ENCODE measurements around the gene FOCAD. TPM values are rescaled to one million over a fixed set of nuclear protein-coding genes. Genes with fewer than 3 reads are reported as not detected.

FOCAD gene
- total RNA-seq, 1 donor = 45.6 TPM

DNA sequence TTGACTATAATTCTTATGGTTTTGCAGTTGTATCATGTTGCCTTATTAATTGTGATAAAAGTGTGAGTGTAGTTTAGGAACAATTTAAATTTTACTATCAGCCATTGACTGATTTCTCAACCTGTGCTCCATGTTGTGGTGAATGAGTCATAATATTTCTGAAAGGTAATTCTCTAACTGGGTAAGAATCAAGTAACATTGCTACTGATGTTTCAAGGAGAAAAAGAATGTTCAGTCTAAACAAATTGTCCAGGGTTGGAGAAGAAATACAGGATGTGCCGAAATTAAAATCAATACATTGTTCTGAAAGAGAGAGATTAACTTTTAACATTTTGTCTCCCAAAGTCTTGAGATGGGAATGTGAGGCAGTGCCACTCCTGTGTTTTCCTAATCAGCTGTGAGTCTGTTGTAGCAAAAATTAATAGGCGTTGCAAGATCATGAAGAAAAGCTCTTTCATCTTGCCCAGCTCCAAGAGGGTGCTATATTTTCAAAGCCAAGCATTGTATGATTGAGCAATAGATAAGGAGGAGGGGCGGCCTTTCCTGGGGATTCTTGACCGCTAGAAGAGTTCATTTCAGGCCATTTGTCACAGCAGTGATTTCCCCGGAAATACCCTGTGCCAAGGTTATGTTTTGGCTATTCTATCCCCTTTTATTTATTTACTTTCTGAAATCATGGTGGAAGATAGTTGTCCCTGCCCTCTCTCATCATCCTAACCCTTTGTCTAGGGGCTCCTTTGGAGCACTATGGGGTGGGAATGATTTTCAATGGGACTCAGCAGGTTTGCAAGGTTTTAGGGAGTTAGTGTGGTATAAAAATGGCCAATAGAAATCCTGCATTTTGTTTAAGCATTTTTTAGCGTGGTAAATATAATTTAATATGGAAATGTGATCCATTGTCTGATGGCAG, 151.6 kb downstream of the FOCAD start:
- Histone ChIP-seq H3K79me2 (ENCODE audit: insufficient read depth, low read length) (no peaks in the 10 kb centered on the region), H3K4me3 (ENCODE audit: insufficient read depth, low read length) (no peak overlapping the region), H3K4me1 (ENCODE audit: insufficient read depth, low read length) (peaks cover 10% of the 10 kb centered on the region), H2AFZ (ENCODE audit: low read length) (no peak overlapping the region), H3K27ac (ENCODE audit: low read depth, low read length) (no peak overlapping the region), H3K9me3 (ENCODE audit: low read depth, low read length) (no peaks in the 10 kb centered on the region), H3K4me2 (ENCODE audit: insufficient read depth, low read length) (no peak overlapping the region), H3K36me3 (ENCODE audit: insufficient read depth, low read length) (no peaks in the 10 kb centered on the region), H3K27me3 (ENCODE audit: insufficient read depth, low read length) (no peaks in the 10 kb centered on the region), H4K20me1 (ENCODE audit: insufficient read depth, low read length) (no peaks in the 10 kb centered on the region)
- DNase-seq (ENCODE audit: insufficient read length, low spot score, missing footprints) = no peak
- TF ChIP-seq, protein P1, sequence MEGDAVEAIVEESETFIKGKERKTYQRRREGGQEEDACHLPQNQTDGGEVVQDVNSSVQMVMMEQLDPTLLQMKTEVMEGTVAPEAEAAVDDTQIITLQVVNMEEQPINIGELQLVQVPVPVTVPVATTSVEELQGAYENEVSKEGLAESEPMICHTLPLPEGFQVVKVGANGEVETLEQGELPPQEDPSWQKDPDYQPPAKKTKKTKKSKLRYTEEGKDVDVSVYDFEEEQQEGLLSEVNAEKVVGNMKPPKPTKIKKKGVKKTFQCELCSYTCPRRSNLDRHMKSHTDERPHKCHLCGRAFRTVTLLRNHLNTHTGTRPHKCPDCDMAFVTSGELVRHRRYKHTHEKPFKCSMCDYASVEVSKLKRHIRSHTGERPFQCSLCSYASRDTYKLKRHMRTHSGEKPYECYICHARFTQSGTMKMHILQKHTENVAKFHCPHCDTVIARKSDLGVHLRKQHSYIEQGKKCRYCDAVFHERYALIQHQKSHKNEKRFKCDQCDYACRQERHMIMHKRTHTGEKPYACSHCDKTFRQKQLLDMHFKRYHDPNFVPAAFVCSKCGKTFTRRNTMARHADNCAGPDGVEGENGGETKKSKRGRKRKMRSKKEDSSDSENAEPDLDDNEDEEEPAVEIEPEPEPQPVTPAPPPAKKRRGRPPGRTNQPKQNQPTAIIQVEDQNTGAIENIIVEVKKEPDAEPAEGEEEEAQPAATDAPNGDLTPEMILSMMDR (IDR thresholded peaks at IDR 0.05; ENCODE audit: extremely low read depth, low read depth, low read length) = no peak

DNA sequence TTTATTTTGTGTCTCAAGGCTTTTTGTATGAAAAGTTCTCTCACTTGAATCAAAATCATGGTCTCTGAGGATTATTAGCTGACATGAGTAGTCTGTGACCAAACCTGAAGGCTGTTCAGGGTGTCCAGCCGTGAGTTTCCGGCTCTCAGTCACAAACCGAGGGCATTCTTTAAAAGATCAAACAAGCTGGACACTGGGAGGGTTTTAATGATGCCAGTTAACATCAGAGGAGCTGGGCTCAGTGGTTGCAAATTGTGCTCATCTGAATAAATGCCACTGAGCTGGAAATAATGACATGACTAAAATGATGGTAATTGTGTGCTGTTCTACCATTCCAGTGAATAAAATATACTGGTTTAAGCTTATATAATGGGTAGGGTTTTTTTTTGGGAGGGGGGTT, 153.1 kb downstream of the FOCAD start:
- H3K4me2 ChIP-seq (ENCODE audit: insufficient read depth, low read length) = no peak overlapping the region
- no peak overlapping the region for H2AFZ ChIP-seq (ENCODE audit: low read length)
- H4K20me1 ChIP-seq (ENCODE audit: insufficient read depth, low read length) = no peaks in the 10 kb centered on the region
- no peaks in the 10 kb centered on the region for H3K9me3 ChIP-seq (ENCODE audit: low read depth, low read length)
- peaks cover 10% of the 10 kb centered on the region for H3K4me1 ChIP-seq (ENCODE audit: insufficient read depth, low read length)
- no peaks in the 10 kb centered on the region for H3K79me2 ChIP-seq (ENCODE audit: insufficient read depth, low read length)
- no peaks in the 10 kb centered on the region for H3K27me3 ChIP-seq (ENCODE audit: insufficient read depth, low read length)
- no peaks in the 10 kb centered on the region for H3K36me3 ChIP-seq (ENCODE audit: insufficient read depth, low read length)
- no peak overlapping the region for H3K27ac ChIP-seq (ENCODE audit: low read depth, low read length)
- TF ChIP-seq, protein P1 (IDR thresholded peaks at IDR 0.05; ENCODE audit: extremely low read depth, low read depth, low read length) = no peak
- no peak overlapping the region for H3K4me3 ChIP-seq (ENCODE audit: insufficient read depth, low read length)
- no peak for DNase-seq (ENCODE audit: insufficient read length, low spot score, missing footprints)

DNA sequence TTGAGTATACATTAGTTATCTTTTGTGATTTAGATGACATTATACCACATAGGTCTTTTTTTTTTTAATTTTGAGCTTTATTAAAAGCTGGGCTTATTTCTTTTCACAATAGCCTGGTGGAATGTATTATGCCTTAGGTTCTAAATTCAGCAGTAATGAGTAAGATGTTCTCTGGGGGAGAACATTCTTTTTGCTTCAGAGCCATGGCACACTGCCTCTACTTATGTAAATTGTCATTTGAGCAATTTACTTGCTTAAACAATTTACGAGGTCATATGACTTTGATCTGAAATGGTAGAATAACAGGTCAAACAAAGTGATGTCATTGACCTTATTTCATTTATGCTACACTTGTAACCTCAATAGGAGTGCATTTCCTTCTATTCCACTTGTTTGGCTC, 154.2 kb downstream of the FOCAD start:
- Histone ChIP-seq H2AFZ (ENCODE audit: low read length) (no peak overlapping the region), H3K79me2 (ENCODE audit: insufficient read depth, low read length) (no peaks in the 10 kb centered on the region), H3K27ac (ENCODE audit: low read depth, low read length) (no peak overlapping the region), H3K36me3 (ENCODE audit: insufficient read depth, low read length) (no peaks in the 10 kb centered on the region), H3K4me2 (ENCODE audit: insufficient read depth, low read length) (no peak overlapping the region), H3K27me3 (ENCODE audit: insufficient read depth, low read length) (no peaks in the 10 kb centered on the region), H3K9me3 (ENCODE audit: low read depth, low read length) (no peaks in the 10 kb centered on the region), H4K20me1 (ENCODE audit: insufficient read depth, low read length) (no peaks in the 10 kb centered on the region), H3K4me3 (ENCODE audit: insufficient read depth, low read length) (no peak overlapping the region), H3K4me1 (ENCODE audit: insufficient read depth, low read length) (peaks cover 10% of the 10 kb centered on the region)
- TF ChIP-seq, protein P1 (IDR thresholded peaks at IDR 0.05; ENCODE audit: extremely low read depth, low read depth, low read length) = no peak
- DNase-seq (ENCODE audit: insufficient read length, low spot score, missing footprints) = no peak

DNA sequence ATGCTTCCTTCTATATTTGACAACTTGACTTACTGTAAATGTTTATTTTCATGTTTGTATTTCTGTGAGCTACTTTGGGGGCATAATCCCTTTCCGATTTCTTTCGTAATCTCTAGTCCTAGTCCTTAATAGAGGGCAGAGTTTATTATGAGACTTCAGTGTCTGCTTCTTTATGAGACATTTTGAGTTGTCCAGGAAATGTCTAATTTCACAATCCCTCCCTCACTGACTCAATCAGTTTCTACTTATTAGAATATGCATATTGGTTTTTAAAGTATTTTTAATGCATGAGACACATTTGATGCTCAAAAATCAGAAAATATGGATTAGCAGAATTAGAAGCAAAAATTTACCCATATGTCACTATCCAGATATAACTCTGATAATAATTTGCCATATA, 160.9 kb downstream of the FOCAD start:
- Histone ChIP-seq H3K27ac (ENCODE audit: low read depth, low read length) (no peak overlapping the region), H4K20me1 (ENCODE audit: insufficient read depth, low read length) (no peaks in the 10 kb centered on the region), H3K36me3 (ENCODE audit: insufficient read depth, low read length) (no peaks in the 10 kb centered on the region), H3K4me1 (ENCODE audit: insufficient read depth, low read length) (no peaks in the 10 kb centered on the region), H3K9me3 (ENCODE audit: low read depth, low read length) (no peaks in the 10 kb centered on the region), H3K79me2 (ENCODE audit: insufficient read depth, low read length) (no peaks in the 10 kb centered on the region), H3K4me2 (ENCODE audit: insufficient read depth, low read length) (no peak overlapping the region), H3K4me3 (ENCODE audit: insufficient read depth, low read length) (no peak overlapping the region), H2AFZ (ENCODE audit: low read length) (no peak overlapping the region), H3K27me3 (ENCODE audit: insufficient read depth, low read length) (no peaks in the 10 kb centered on the region)
- TF ChIP-seq, protein P1 (IDR thresholded peaks at IDR 0.05; ENCODE audit: extremely low read depth, low read depth, low read length) = no peak
- DNase-seq (ENCODE audit: insufficient read length, low spot score, missing footprints) = no peak
